HT-29 (cell line): ENCODE results near the gene C20orf204. TPM values are rescaled to one million over a fixed set of nuclear protein-coding genes. Genes with fewer than 3 reads are reported as not detected.

Experiments
- DNase-seq: peaks from one replicate; pipeline ENCODE4 v3.0.0-alpha.2; 2015; ENCODE audit warnings: low spot score
- total RNA-seq: library from RNA; depleted of rRNA; stranded (reverse); fragments of >200 nt; shearing (Covaris generic); gene quantifications from 2 replicates; pipeline ENCODE4 v1.2.3, GENCODE V29; 2014

The C20orf204 gene
- total RNA-seq, 1 experiment from 2014 or later, result 0.69 TPM

DNA sequence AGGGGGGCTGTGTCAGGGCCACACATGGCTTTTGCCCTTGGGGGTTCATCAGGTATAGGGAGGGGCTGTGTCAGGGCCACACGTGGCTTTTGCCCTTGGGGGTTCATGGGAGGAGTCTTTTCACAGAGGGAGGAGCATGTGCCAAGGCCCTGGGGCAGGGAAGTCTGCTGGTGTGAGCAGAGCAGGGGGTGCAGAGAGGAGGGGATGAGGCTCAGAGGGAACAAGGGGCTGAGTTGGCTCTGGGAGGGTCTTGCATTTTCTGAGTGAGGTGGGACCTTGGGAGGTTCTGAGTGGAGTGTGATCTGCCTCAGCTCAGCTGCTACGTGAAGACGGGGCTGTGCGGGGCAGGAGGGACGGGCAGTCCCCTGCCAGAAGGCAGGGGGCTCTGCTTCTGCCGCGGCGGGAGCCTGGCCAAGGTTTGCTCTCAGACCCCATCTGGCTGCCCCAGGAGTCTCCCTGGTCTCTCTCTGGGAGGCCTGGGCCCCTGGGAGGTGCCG is 19.5 kb downstream of the C20orf204 start:
- DNase-seq, result no peak

GRCh38 chr20:64055893-64056638 is 20.1 kb downstream of the C20orf204 start:
- DNase-seq, result no peak

- no peak for DNase-seq
Observed at GRCh38 chr20:64056639-64056888, 20.6 kb downstream of the C20orf204 start.

DNA sequence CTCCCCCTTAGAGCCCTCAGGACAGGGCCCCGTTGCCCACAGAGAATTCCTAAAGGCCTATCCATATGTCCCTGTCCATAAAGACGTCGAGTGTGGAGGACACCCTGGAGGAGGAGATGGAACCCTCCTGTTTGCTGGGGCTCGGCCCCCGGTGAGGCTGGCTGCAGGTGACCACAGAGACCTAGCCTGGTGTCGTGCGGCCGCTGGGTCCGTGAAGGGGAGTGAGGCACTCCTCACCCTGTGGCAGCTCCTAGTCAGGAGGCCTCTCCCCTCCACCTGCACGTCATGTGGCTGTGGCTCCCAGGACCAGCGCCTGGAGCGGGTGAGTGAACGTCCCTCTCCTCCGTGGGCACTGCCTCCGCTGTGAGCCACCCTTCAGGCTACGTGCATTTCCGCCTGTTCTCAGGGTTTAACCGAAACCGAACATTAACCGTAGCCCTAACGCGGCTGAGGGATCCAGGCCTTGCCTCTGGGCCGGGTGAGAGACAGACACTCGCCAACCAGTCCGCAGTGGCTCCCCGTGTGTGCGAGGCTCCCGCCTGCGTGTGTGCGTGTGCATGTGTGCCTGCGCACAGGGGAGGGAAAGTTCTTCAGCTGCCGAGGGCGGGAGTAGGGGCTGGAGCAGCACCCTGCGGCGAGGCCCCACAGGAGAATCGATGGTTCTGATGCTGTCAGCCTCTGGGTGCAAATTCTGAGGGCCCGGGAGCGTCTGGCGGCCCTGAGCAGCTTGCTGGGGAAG is 21.1 kb downstream of the C20orf204 start:
- no peak for DNase-seq

- DNase-seq, result peak; percentile 90
Observed at GRCh38 chr20:64057628-64058498, 21.9 kb downstream of the C20orf204 start.

DNA sequence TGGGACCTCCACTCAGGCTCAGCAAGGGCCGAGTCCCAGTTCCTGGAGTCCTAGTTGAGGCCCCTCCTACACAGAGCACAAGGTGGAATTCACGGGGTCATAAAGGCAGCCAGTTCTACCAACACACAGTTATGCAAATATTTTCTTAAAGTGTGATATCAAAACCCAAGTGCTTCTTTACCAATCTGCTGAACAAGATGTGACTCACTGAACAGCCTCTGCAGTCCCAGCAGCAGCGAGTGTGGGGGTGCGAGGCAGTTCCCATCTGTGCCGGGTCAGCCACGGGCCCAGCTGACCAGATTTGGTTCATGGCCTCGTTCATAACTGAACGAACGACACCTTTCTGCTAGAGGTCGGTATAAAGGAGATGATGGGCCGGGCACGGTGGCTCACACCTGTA is 22.6 kb downstream of the C20orf204 start:
- no peak for DNase-seq

GRCh38 chr20:64062276-64062595 is 26.3 kb downstream of the C20orf204 start:
- no peak for DNase-seq

- peak; percentile 71 for DNase-seq
Observed at GRCh38 chr20:64062596-64063388, 26.8 kb downstream of the C20orf204 start, which contains the start of gene TCEA2. TCEA2 (plus strand) TSS chr20:64063198; CDS start chr20:64063313, 115 bp downstream.

- DNase-seq, result no peak
Observed at GRCh38 chr20:64063389-64064144, 27.6 kb downstream of the C20orf204 start.

- DNase-seq, result no peak
Observed at GRCh38 chr20:64064145-64064698, 28.2 kb downstream of the C20orf204 start.

- DNase-seq, result no peak
Observed at GRCh38 chr20:64065062-64065973, 29.3 kb downstream of the C20orf204 start.

DNA sequence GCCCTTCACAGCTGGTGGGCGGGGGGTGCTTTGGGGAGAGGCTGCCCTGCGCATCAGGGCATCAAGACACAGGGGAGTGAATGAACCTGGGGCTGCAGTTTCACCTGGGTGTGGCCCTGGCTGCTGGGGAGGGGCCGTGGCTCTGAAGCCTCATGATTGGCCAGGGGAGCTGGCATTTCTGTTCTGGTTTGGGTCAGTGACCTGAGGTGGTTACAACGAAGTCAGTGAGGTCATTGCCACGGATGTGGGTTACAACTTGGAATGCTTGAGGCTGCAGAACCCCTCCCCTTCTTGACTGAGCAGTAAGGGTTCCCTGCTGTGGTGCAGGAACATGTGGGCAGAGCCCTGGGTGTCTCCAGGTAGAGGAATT is 30.0 kb downstream of the C20orf204 start:
- DNase-seq, result no peak

- DNase-seq, result no peak
Observed at GRCh38 chr20:64067005-64067632, 31.1 kb downstream of the C20orf204 start.

DNA sequence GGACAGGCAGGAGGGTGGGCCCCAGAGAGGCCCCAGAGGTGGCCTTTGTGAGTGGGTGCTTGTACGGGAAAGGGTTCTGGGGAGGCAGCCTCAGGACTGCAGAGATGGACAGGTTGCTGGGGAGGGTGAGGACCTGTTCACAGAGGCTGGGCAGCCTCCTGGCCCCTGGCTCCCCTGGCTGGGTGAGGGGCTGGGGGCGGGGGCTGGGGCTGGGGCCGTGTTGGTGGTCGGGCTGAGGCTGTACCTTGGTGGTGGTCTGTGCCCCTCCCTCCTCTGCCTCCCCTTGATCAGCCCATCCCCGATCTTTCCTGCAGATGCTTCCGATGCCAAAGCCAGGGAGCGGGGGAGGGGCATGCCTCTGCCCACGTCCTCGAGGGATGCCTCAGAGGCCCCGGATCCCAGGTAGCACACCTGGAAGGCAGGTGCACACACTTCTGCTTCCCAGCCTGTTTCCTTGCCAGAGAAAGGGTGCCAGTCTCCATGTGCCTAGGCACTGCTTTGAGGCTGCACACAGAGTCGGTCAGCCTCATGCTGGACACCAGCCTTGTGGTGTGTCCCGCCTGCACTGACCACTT is 31.8 kb downstream of the C20orf204 start:
- DNase-seq, result no peak

DNA sequence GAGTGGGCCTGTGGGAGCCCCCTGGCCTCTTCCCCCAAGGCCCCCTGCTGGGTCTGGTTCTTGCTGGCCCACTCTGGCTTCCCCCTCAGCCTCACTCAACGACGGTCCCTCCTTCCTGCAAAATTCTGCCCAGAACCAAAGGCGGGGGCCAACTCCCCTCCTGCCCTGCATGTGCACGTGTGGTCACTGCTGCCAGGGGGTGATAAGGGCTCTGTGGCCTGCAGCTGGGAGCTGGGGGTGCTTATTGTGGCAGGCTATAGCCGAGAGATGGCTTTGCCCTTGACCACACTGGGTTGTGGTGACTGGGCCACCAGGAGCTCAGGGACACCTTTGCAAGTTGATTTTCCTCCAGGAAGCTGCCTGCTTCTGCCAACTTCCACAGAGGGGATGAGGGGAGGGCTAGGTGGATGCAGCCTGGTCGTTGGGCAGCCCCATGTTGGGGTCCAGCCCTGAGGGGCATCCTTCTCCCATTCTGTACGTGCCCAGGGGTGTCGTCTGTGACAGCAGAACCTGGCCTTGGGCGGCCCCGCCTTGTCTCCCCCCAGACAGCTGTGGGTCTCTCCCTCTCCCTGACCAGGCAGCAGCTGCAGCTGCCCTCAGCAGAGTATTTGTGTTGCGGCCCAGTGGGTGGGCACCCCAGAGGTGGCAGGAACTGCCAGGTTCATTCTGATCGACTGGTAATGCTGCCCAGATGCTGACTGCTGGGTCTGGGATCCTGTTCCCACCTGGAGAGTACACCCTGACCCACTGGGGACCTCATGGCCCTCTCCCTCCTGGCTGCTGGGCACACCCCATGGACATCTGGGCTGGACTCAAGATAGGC is 32.6 kb downstream of the C20orf204 start:
- no peak for DNase-seq

GRCh38 chr20:64069209-64069613 is 33.2 kb downstream of the C20orf204 start:
- DNase-seq, result no peak

GRCh38 chr20:64069614-64070243 is 33.7 kb downstream of the C20orf204 start:
- peak; percentile 69 for DNase-seq
